ENCODE results near the gene FOXP1. TPM values are rescaled to one million over a fixed set of nuclear protein-coding genes. Genes with fewer than 3 reads are reported as not detected.

Gene FOXP1
- total and polyA plus RNA-seq, 3 experiments from 2014 or later: 142 to 185 (median 147) TPM

- Mint-ChIP-seq H3K36me3 (peaks cover 0 to 22% (median 16%) of the 10 kb centered on the region in 3 donors), H3K27me3 (no peaks in the 10 kb centered on the region), H3K9me3 (no peaks in the 10 kb centered on the region), H3K27ac (peak overlapping the region in 2 of 8 donors; percentile 7 to 17), H3K4me1 (peaks cover 10 to 47% (median 39%) of the 10 kb centered on the region in 3 donors), H3K4me3 (no peak overlapping the region)
- H3K4me3 ChIP-seq (ENCODE audit: low read length): no peak overlapping the region
- no peaks in the 10 kb centered on the region for H3K36me3 ChIP-seq (ENCODE audit: insufficient read depth, low read length)
- ChIA-PET CTCF (no interaction called here), POLR2A (interaction anchor here (1.0 kb wide), 1 partner anchor 71 kb away, joined by 3 read pairs; no protein-coding TSS in a partner anchor)
- H3K27me3 ChIP-seq (ENCODE audit: insufficient read depth, low read length, poor library complexity, severe bottlenecking): no peaks in the 10 kb centered on the region
- no peak for DNase-seq
- H3K4me1 ChIP-seq (ENCODE audit: insufficient read depth, low read length): peaks cover 6% of the 10 kb centered on the region
- H3K9me3 ChIP-seq (ENCODE audit: low read length): no peaks in the 10 kb centered on the region
- H3K27ac ChIP-seq (ENCODE audit: low read depth, low read length): no peak overlapping the region
Measured at GRCh38 chr3:71240034-71240433, 343.5 kb downstream of the FOXP1 start.

DNA sequence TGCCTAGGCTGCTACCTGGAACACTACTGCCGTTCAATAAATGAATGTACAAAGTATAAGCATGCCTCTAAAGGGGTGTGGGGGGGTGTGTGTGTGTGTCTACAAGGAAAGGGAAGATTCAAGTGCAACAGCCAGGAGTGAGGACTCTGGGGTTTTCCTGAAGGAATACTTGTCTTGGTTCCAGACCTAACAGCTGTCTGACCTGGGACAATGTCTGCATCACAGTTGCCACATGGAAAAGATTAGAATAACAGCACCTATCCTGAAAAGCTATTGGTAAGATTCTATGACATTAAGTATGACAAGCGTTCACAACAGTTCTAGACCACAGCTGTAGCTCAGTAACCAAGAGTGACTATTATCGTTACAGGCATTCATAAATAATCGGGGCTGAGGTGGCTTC is 345.2 kb downstream of the FOXP1 start:
- no peak for DNase-seq
- ChIA-PET CTCF (no interaction called here), POLR2A (no interaction called here)
- Mint-ChIP-seq H3K4me3 (peak overlapping the region in 1 of 7 donors; percentile 24), H3K27ac (peak overlapping the region in 1 of 8 donors; percentile 34), H3K9me3 (no peaks in the 10 kb centered on the region), H3K4me1 (peaks cover 4 to 34% (median 30%) of the 10 kb centered on the region in 3 donors), H3K27me3 (no peaks in the 10 kb centered on the region), H3K36me3 (peaks cover 5 to 32% (median 22%) of the 10 kb centered on the region in 3 donors)
- Histone ChIP-seq H3K4me3 (ENCODE audit: low read length) (no peak overlapping the region), H3K36me3 (ENCODE audit: insufficient read depth, low read length) (no peaks in the 10 kb centered on the region), H3K27me3 (ENCODE audit: insufficient read depth, low read length, poor library complexity, severe bottlenecking) (no peaks in the 10 kb centered on the region), H3K9me3 (ENCODE audit: low read length) (no peaks in the 10 kb centered on the region), H3K4me1 (ENCODE audit: insufficient read depth, low read length) (no peaks in the 10 kb centered on the region), H3K27ac (ENCODE audit: low read depth, low read length) (no peak overlapping the region)

DNA sequence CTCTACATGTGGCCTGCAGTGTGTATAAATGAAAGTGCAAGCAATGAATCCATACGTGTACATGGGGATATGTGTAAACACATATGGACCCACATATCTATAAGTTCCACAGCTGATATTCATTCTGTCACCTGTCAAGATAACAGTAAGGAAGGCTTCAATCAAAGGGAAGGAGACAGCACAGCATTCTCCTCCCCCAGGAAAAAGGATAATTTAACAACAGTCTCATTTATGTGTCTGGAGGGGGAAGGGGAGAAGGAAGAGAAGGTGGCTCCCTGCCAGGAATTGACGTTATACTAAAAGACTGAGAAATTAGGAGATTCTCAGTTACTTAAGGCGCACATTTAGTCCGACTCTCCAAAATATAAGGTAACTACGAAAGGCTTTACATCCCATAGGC is 345.9 kb downstream of the FOXP1 start:
- ChIA-PET CTCF (interaction anchor here (0.6 kb wide), 1 partner anchor 25 kb away, joined by 3 read pairs; no protein-coding TSS in a partner anchor), POLR2A (no interaction called here)
- Histone ChIP-seq H3K4me1 (ENCODE audit: insufficient read depth, low read length) (no peaks in the 10 kb centered on the region), H3K27me3 (ENCODE audit: insufficient read depth, low read length, poor library complexity, severe bottlenecking) (no peaks in the 10 kb centered on the region), H3K9me3 (ENCODE audit: low read length) (no peaks in the 10 kb centered on the region), H3K36me3 (ENCODE audit: insufficient read depth, low read length) (no peaks in the 10 kb centered on the region), H3K4me3 (ENCODE audit: low read length) (no peak overlapping the region), H3K27ac (ENCODE audit: low read depth, low read length) (no peak overlapping the region)
- Mint-ChIP-seq H3K36me3 (peaks cover 5 to 32% (median 22%) of the 10 kb centered on the region in 3 donors), H3K9me3 (no peaks in the 10 kb centered on the region), H3K4me3 (no peak overlapping the region), H3K27me3 (no peaks in the 10 kb centered on the region), H3K4me1 (peaks cover 2 to 28% (median 25%) of the 10 kb centered on the region in 3 donors), H3K27ac (peak overlapping the region in 1 of 8 donors; percentile 17)
- DNase-seq: no peak

GRCh38 chr3:71235846-71236245 is 347.7 kb downstream of the FOXP1 start:
- H3K9me3 ChIP-seq (ENCODE audit: low read length): no peaks in the 10 kb centered on the region
- no peaks in the 10 kb centered on the region for H3K36me3 ChIP-seq (ENCODE audit: insufficient read depth, low read length)
- no peak overlapping the region for H3K27ac Mint-ChIP-seq
- POLR2A ChIA-PET: no interaction called here
- H3K9me3 Mint-ChIP-seq: no peaks in the 10 kb centered on the region
- no peak overlapping the region for H3K4me3 ChIP-seq (ENCODE audit: low read length)
- H3K4me3 Mint-ChIP-seq: no peak overlapping the region
- peaks cover 10 to 33% (median 22%) of the 10 kb centered on the region in 3 donors for H3K36me3 Mint-ChIP-seq
- H3K4me1 ChIP-seq (ENCODE audit: insufficient read depth, low read length): peaks cover 17% of the 10 kb centered on the region
- no peak overlapping the region for H3K27ac ChIP-seq (ENCODE audit: low read depth, low read length)
- H3K4me1 Mint-ChIP-seq: peaks cover 4 to 31% (median 29%) of the 10 kb centered on the region in 3 donors
- CTCF ChIA-PET: no interaction called here
- H3K27me3 ChIP-seq (ENCODE audit: insufficient read depth, low read length, poor library complexity, severe bottlenecking): no peaks in the 10 kb centered on the region
- DNase-seq: no peak
- H3K27me3 Mint-ChIP-seq: no peaks in the 10 kb centered on the region

DNA sequence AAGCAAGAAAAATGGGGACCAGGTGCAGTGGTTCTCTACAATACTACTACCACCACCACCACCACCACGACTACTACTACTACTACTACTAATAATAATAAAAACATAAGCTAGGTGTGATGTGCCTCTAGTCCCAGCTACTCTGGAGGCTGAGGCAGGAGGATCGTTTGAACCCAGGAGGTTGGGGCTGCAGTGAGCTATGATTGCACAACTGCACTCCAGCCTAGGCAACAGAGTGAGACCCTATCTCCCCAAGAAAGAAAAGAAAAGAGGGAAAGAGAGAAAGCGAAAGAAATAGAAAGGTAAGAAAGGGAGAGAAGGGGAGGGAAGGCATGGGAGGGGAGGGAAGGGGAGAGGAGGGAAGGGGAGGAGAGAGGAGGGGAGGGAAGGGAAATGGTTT is 350.6 kb downstream of the FOXP1 start:
- H3K4me3 Mint-ChIP-seq: no peak overlapping the region
- no peak overlapping the region for H3K27ac ChIP-seq (ENCODE audit: low read depth, low read length)
- H3K4me3 ChIP-seq (ENCODE audit: low read length): no peak overlapping the region
- no peaks in the 10 kb centered on the region for H3K27me3 ChIP-seq (ENCODE audit: insufficient read depth, low read length, poor library complexity, severe bottlenecking)
- H3K36me3 Mint-ChIP-seq: peaks cover 10 to 31% (median 14%) of the 10 kb centered on the region in 3 donors
- no peaks in the 10 kb centered on the region for H3K27me3 Mint-ChIP-seq
- H3K4me1 ChIP-seq (ENCODE audit: insufficient read depth, low read length): peaks cover 46% of the 10 kb centered on the region
- no peaks in the 10 kb centered on the region for H3K36me3 ChIP-seq (ENCODE audit: insufficient read depth, low read length)
- DNase-seq: no peak
- ChIA-PET CTCF (interaction anchor here (1.1 to 1.5 kb wide), 2 partner anchors 9 to 10 kb away, joined by 3 read pairs; no protein-coding TSS in a partner anchor), POLR2A (interaction anchor here (0.7 kb wide), 1 partner anchor 97 kb away, joined by 15 read pairs; no protein-coding TSS in a partner anchor)
- H3K4me1 Mint-ChIP-seq: peaks cover 14 to 36% (median 36%) of the 10 kb centered on the region in 3 donors
- no peaks in the 10 kb centered on the region for H3K9me3 ChIP-seq (ENCODE audit: low read length)
- H3K27ac Mint-ChIP-seq: no peak overlapping the region
- no peaks in the 10 kb centered on the region for H3K9me3 Mint-ChIP-seq

- no peak for DNase-seq
- H3K36me3 Mint-ChIP-seq: peaks cover 9 to 29% (median 10%) of the 10 kb centered on the region in 3 donors
- H3K27ac Mint-ChIP-seq: peak overlapping the region in 1 of 8 donors; percentile 17
- no peaks in the 10 kb centered on the region for H3K27me3 Mint-ChIP-seq
- H3K4me1 Mint-ChIP-seq: peaks cover 20 to 43% (median 38%) of the 10 kb centered on the region in 3 donors
- ChIA-PET CTCF (interaction anchor here (1.1 to 1.5 kb wide), 2 partner anchors 9 to 11 kb away, joined by 3 read pairs; no protein-coding TSS in a partner anchor), POLR2A (no interaction called here)
- Histone ChIP-seq H3K27ac (ENCODE audit: low read depth, low read length) (no peak overlapping the region), H3K9me3 (ENCODE audit: low read length) (no peaks in the 10 kb centered on the region), H3K36me3 (ENCODE audit: insufficient read depth, low read length) (no peaks in the 10 kb centered on the region), H3K4me3 (ENCODE audit: low read length) (no peak overlapping the region), H3K4me1 (ENCODE audit: insufficient read depth, low read length) (peaks cover 53% of the 10 kb centered on the region), H3K27me3 (ENCODE audit: insufficient read depth, low read length, poor library complexity, severe bottlenecking) (no peaks in the 10 kb centered on the region)
- H3K9me3 Mint-ChIP-seq: no peaks in the 10 kb centered on the region
- H3K4me3 Mint-ChIP-seq: no peak overlapping the region
Measured at GRCh38 chr3:71232175-71232679, 351.3 kb downstream of the FOXP1 start.

DNA sequence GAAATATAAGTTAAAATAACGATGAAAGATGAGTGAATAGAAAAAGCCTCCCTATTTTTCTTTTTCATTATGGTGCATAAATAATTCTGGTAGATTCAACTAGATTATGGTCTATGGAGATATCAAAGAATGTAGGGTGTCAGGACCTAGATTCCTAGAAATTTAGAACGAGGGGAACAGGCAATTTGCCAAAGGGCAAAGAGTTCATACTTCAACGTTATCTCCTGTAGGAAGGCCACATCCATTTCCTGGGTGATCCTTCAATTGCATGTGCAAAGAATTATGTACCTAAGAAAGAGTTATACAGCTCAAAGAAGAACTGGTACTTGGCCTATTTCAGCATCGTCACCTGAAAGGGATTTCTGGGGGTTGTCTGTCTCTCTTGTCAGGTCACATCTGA is 351.8 kb downstream of the FOXP1 start:
- Histone ChIP-seq H3K4me1 (ENCODE audit: insufficient read depth, low read length) (peaks cover 58% of the 10 kb centered on the region), H3K27me3 (ENCODE audit: insufficient read depth, low read length, poor library complexity, severe bottlenecking) (no peaks in the 10 kb centered on the region), H3K36me3 (ENCODE audit: insufficient read depth, low read length) (no peaks in the 10 kb centered on the region), H3K4me3 (ENCODE audit: low read length) (no peak overlapping the region), H3K27ac (ENCODE audit: low read depth, low read length) (no peak overlapping the region), H3K9me3 (ENCODE audit: low read length) (no peaks in the 10 kb centered on the region)
- no peak for DNase-seq
- Mint-ChIP-seq H3K9me3 (no peaks in the 10 kb centered on the region), H3K4me3 (no peak overlapping the region), H3K36me3 (peaks cover 8 to 28% (median 10%) of the 10 kb centered on the region in 3 donors), H3K27me3 (peaks cover 0 to 2% of the 10 kb centered on the region in 2 donors), H3K27ac (no peak overlapping the region), H3K4me1 (peaks cover 26 to 49% (median 43%) of the 10 kb centered on the region in 3 donors)
- ChIA-PET CTCF (interaction anchor here (1.1 kb wide), 1 partner anchor 10 kb away, joined by 3 read pairs; no protein-coding TSS in a partner anchor), POLR2A (no interaction called here)

- no peaks in the 10 kb centered on the region for H3K9me3 ChIP-seq (ENCODE audit: low read length)
- no peak overlapping the region for H3K4me3 Mint-ChIP-seq
- H3K36me3 Mint-ChIP-seq: peaks cover 8 to 19% (median 10%) of the 10 kb centered on the region in 3 donors
- ChIA-PET CTCF (no interaction called here), POLR2A (no interaction called here)
- H3K4me1 Mint-ChIP-seq: peaks cover 37 to 58% (median 51%) of the 10 kb centered on the region in 3 donors
- no peaks in the 10 kb centered on the region for H3K36me3 ChIP-seq (ENCODE audit: insufficient read depth, low read length)
- H3K27me3 ChIP-seq (ENCODE audit: insufficient read depth, low read length, poor library complexity, severe bottlenecking): no peaks in the 10 kb centered on the region
- H3K4me1 ChIP-seq (ENCODE audit: insufficient read depth, low read length): peaks cover 69% of the 10 kb centered on the region
- H3K4me3 ChIP-seq (ENCODE audit: low read length): no peak overlapping the region
- H3K27ac ChIP-seq (ENCODE audit: low read depth, low read length): no peak overlapping the region
- DNase-seq: peak in 1 of 5 donors; percentile 27
- H3K9me3 Mint-ChIP-seq: no peaks in the 10 kb centered on the region
- no peak overlapping the region for H3K27ac Mint-ChIP-seq
- H3K27me3 Mint-ChIP-seq: peaks cover 0 to 2% of the 10 kb centered on the region in 2 donors
Measured at GRCh38 chr3:71229905-71230657, 353.4 kb downstream of the FOXP1 start.

Data from CD8-positive, alpha-beta memory T cell (primary cell).